Measurements from ENCODE around the gene GAL3ST3. TPM values are rescaled to one million over a fixed set of nuclear protein-coding genes. Genes with fewer than 3 reads are reported as not detected.
A peak's percentile ranks its signal among the peaks of the same experiment; 100 is the strongest.

Gene GAL3ST3
- total RNA-seq, 2 donors from 2014 or later = 0.36 to 0.42 TPM

DNA sequence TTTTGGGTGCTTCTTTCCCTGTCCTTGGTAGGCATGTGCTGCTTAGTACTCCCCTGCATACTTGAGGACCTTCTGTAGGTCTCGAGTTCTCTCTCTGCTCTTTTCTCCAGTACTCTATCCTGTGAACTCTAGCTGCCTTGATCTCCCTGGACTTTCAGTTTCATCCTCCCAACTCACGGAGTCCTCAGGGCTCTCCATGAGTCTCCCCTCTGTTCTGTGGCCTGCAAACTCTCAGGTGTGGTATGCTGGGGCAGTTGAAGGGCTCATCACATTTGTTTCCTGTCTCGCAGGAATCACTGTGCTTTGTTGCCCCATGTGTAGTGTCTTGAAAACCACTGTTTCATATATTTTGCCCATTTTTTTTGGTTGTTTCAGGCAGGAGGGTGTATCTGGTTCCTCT lies 17.8 kb upstream of the GAL3ST3 start:
- Mint-ChIP-seq H3K27ac (peak overlapping the region; percentile 49), H3K27me3 (ENCODE audit: low read depth) (no peaks in the 10 kb centered on the region), H3K36me3 (ENCODE audit: insufficient read depth in 2 of 2) (peaks cover 20 to 47% of the 10 kb centered on the region in 2 donors), H3K4me1 (ENCODE audit: low read depth) (peaks cover 56% of the 10 kb centered on the region), H3K9me3 (peaks cover 0 to 3% of the 10 kb centered on the region in 2 donors), H3K4me3 (no peak overlapping the region)
- ATAC-seq (replicated peaks in 1 of 2) (no peak), DNase-seq (no peak)

- Mint-ChIP-seq H3K4me3 (no peak overlapping the region), H3K36me3 (ENCODE audit: insufficient read depth in 2 of 2) (peaks cover 22 to 59% of the 10 kb centered on the region in 2 donors), H3K27ac (peak overlapping the region; percentile 81), H3K27me3 (ENCODE audit: low read depth) (no peaks in the 10 kb centered on the region), H3K9me3 (peaks cover 0 to 3% of the 10 kb centered on the region in 2 donors), H3K4me1 (ENCODE audit: low read depth) (peaks cover 72% of the 10 kb centered on the region)
- ATAC-seq (replicated peaks in 1 of 2) (no peak), DNase-seq (no peak)
Observed at GRCh38 chr11:66064571-66064970, 15.6 kb upstream of the GAL3ST3 start.

DNA sequence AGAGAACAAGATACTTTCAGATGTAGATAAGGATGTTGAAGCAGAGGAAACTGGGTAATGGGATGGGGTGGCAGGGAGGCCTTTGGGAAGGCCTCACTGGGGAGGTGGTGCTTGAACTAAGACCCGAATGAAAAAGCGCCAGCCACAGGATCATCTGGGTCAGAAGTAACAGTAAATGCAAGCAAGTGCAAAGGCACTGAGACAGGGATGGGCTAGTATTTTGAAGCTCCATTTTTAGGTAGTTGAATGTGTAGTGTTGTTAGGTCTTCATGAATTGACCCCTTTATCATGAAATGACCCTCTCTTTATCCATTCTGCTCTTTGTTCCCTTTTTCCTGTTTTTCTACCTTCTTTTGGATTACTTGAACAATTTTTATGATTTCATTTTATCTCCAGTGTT lies 14.9 kb upstream of the GAL3ST3 start:
- Mint-ChIP-seq H3K27me3 (ENCODE audit: low read depth) (no peaks in the 10 kb centered on the region), H3K36me3 (ENCODE audit: insufficient read depth in 2 of 2) (peaks cover 20 to 57% of the 10 kb centered on the region in 2 donors), H3K4me3 (no peak overlapping the region), H3K4me1 (ENCODE audit: low read depth) (peaks cover 66% of the 10 kb centered on the region), H3K9me3 (peaks cover 0 to 3% of the 10 kb centered on the region in 2 donors), H3K27ac (peak overlapping the region; percentile 84)
- DNase-seq (no peak), ATAC-seq (replicated peaks in 1 of 2) (no peak)

DNA sequence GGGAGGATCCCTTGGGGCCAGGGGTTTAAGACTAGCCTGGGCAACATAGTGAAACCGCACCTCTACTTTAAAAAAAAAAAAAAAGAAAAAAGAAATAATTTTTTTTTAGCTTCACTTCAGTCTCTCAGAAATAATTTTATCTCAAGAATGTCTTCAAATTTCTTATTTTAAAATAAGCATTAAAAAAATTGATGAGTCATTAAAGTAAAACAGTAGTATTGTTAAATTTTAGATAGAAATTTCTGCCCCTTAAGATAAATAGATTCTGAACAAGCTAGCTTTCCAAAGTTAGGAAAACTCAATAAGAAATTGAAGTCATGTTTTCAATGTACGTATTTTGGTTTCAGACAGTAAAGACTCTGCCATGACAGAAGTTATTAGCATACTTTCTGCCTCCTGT lies 13.4 kb upstream of the GAL3ST3 start:
- peaks cover 62% of the 10 kb centered on the region for H3K4me1 Mint-ChIP-seq (ENCODE audit: low read depth)
- no peak for DNase-seq
- no peaks in the 10 kb centered on the region for H3K27me3 Mint-ChIP-seq (ENCODE audit: low read depth)
- H3K9me3 Mint-ChIP-seq = peaks cover 0 to 3% of the 10 kb centered on the region in 2 donors
- peaks cover 20 to 63% of the 10 kb centered on the region in 2 donors for H3K36me3 Mint-ChIP-seq (ENCODE audit: insufficient read depth in 2 of 2)
- ATAC-seq (replicated peaks in 1 of 2) = no peak
- peak overlapping the region; percentile 84 for H3K27ac Mint-ChIP-seq
- H3K4me3 Mint-ChIP-seq = no peak overlapping the region

DNA sequence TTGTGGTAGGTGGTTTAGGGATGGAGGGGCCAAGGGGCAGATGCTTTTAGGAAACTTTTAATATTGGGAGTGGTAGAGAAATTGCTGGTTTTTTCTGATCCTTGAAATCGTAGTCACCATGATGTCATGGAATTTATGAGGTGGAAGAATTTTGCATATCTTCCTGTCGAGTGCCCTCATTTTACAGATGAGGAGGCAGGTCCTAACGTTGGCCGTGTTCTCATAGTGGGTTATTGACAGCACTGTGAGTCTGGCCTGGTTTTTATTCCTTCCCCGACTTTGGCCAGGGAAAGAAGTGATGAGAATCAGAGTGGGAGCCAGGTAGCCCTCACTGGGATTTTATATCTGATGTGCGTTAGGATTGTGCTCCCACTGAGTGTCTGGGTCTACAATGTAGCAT lies 12.3 kb upstream of the GAL3ST3 start:
- H3K9me3 Mint-ChIP-seq = peaks cover 0 to 3% of the 10 kb centered on the region in 2 donors
- peaks cover 24 to 63% of the 10 kb centered on the region in 2 donors for H3K36me3 Mint-ChIP-seq (ENCODE audit: insufficient read depth in 2 of 2)
- H3K4me3 Mint-ChIP-seq = no peak overlapping the region
- H3K4me1 Mint-ChIP-seq (ENCODE audit: low read depth) = peaks cover 51% of the 10 kb centered on the region
- ATAC-seq (replicated peaks in 1 of 2) = peak in 1 of 2 donors; percentile 35
- H3K27me3 Mint-ChIP-seq (ENCODE audit: low read depth) = no peaks in the 10 kb centered on the region
- peak overlapping the region; percentile 69 for H3K27ac Mint-ChIP-seq
- DNase-seq = no peak

GRCh38 chr11:66059966-66060680 lies 11.2 kb upstream of the GAL3ST3 start:
- peak overlapping the region in 1 of 2 donors; percentile 3 for H3K4me3 Mint-ChIP-seq

DNA sequence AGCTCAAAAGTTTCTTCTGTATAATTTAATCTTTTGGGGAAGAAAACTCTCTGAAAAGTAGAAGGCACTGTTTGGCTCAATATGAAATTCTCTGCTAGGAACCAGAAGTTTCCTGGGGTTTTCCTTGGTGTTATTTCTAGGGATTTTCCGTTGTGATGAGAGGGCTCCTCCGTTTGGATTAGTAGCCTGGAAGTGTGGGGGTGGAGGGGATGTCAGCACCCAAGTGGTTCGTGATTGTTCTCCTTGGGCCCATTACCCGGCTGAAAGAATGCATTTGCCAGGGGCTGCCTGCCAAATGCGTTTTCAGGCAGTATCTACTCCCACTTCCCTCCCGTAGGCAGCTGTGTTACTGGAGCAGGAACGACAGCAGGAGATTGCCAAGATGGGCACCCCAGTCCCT lies 7.5 kb upstream of the GAL3ST3 start:
- H3K9me3 Mint-ChIP-seq = no peaks in the 10 kb centered on the region
- ATAC-seq (replicated peaks in 1 of 2) = no peak
- H3K27ac Mint-ChIP-seq = peak overlapping the region; percentile 65
- H3K4me1 Mint-ChIP-seq (ENCODE audit: low read depth) = peaks cover 49% of the 10 kb centered on the region
- H3K27me3 Mint-ChIP-seq (ENCODE audit: low read depth) = no peaks in the 10 kb centered on the region
- no peak for DNase-seq
- peaks cover 27 to 57% of the 10 kb centered on the region in 2 donors for H3K36me3 Mint-ChIP-seq (ENCODE audit: insufficient read depth in 2 of 2)
- H3K4me3 Mint-ChIP-seq = no peak overlapping the region

More at GRCh38 chr11:66059966-66060680, 11.2 kb upstream of the GAL3ST3 start:
- H3K36me3 Mint-ChIP-seq (ENCODE audit: insufficient read depth in 2 of 2) = peaks cover 25 to 63% of the 10 kb centered on the region in 2 donors
- peaks cover 46% of the 10 kb centered on the region for H3K4me1 Mint-ChIP-seq (ENCODE audit: low read depth)
- DNase-seq (no peak), ATAC-seq (replicated peaks in 1 of 2) (no peak)
- peaks cover 0 to under 1% of the 10 kb centered on the region in 2 donors for H3K9me3 Mint-ChIP-seq
- peak overlapping the region; percentile 61 for H3K27ac Mint-ChIP-seq
- no peaks in the 10 kb centered on the region for H3K27me3 Mint-ChIP-seq (ENCODE audit: low read depth)

- Mint-ChIP-seq H3K36me3 (ENCODE audit: insufficient read depth in 2 of 2) (peaks cover 19 to 44% of the 10 kb centered on the region in 2 donors), H3K27ac (no peak overlapping the region), H3K4me3 (no peak overlapping the region), H3K4me1 (ENCODE audit: low read depth) (peaks cover 44% of the 10 kb centered on the region), H3K27me3 (ENCODE audit: low read depth) (no peaks in the 10 kb centered on the region), H3K9me3 (no peaks in the 10 kb centered on the region)
- ATAC-seq (replicated peaks in 1 of 2) (no peak), DNase-seq (no peak)
Observed at GRCh38 chr11:66055021-66055420, 6.1 kb upstream of the GAL3ST3 start.

GRCh38 chr11:66052664-66052982 lies 3.7 kb upstream of the GAL3ST3 start:
- H3K4me3 Mint-ChIP-seq = peak overlapping the region; percentile 98 to 100
- no peak for ATAC-seq (replicated peaks in 1 of 2)

GRCh38 chr11:66051766-66052663 lies 3.1 kb upstream of the GAL3ST3 start, which contains the start of gene SF3B2:
TSS of gene SF3B2 (plus strand) at chr11:66052364. CDS start at chr11:66052385, 21 bp downstream.
- ATAC-seq (replicated peaks in 1 of 2) (peak; percentile 98 to 99), DNase-seq (peak; percentile 96 to 98)
- H3K4me1 Mint-ChIP-seq (ENCODE audit: low read depth) = peaks cover 33% of the 10 kb centered on the region
- peak within 1 kb of the TSS; percentile 100 for H3K27ac Mint-ChIP-seq
- H3K27me3 Mint-ChIP-seq (ENCODE audit: low read depth) = peaks cover 17% of the 10 kb centered on the region
- peak within 1 kb of the TSS; percentile 98 to 100 for H3K4me3 Mint-ChIP-seq
- peaks cover 16 to 31% of the 10 kb centered on the region in 2 donors for H3K36me3 Mint-ChIP-seq (ENCODE audit: insufficient read depth in 2 of 2)
- no peaks in the 10 kb centered on the region for H3K9me3 Mint-ChIP-seq

More at GRCh38 chr11:66052664-66052982, 3.7 kb upstream of the GAL3ST3 start:
- H3K27me3 Mint-ChIP-seq (ENCODE audit: low read depth) = peaks cover 17% of the 10 kb centered on the region
- peaks cover 33% of the 10 kb centered on the region for H3K4me1 Mint-ChIP-seq (ENCODE audit: low read depth)
- peak overlapping the region; percentile 100 for H3K27ac Mint-ChIP-seq
- peaks cover 18 to 34% of the 10 kb centered on the region in 2 donors for H3K36me3 Mint-ChIP-seq (ENCODE audit: insufficient read depth in 2 of 2)
- no peaks in the 10 kb centered on the region for H3K9me3 Mint-ChIP-seq
- no peak for DNase-seq

GRCh38 chr11:66051371-66051765 lies 2.4 kb upstream of the GAL3ST3 start:
- Mint-ChIP-seq H3K4me3 (peak overlapping the region; percentile 98 to 100), H3K27ac (peak overlapping the region; percentile 83), H3K4me1 (ENCODE audit: low read depth) (peaks cover 33% of the 10 kb centered on the region), H3K9me3 (no peaks in the 10 kb centered on the region), H3K36me3 (ENCODE audit: insufficient read depth in 2 of 2) (peaks cover 14 to 28% of the 10 kb centered on the region in 2 donors), H3K27me3 (ENCODE audit: low read depth) (peaks cover 17% of the 10 kb centered on the region)
- DNase-seq (no peak), ATAC-seq (replicated peaks in 1 of 2) (no peak)

DNA sequence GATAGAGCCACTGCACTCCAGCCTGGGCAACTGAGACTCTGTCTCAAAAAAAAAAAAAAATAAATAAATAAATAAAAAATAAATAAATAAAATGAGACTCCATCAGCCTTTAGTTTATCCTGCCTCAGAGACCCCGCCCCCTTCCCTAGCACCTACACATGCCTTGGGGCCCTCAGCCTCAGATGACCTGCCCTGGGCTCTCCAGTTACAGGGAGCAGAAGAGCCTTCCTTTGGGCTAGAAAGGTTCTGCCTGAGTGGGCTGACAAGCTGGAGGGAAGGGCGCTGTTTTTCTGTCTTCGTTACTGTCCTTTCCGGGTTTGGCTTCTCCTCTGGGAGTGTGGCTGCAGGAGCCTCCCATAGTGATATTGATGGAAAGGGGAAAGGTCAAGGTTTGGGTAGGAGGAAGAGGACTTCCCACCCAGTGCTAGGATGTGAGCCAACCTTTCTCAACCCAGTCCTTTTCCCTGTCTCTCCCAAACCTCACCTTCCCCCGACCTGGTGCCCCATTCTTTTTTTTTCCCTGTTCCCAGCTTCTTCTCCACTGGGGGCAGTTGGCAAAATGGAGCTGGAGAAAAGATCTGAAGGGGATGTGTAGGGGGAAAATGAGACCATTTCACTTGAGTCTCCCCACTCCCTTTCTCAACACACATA lies 1.7 kb upstream of the GAL3ST3 start:
- Mint-ChIP-seq H3K27ac (peak overlapping the region; percentile 82), H3K36me3 (ENCODE audit: insufficient read depth in 2 of 2) (peaks cover 14 to 24% of the 10 kb centered on the region in 2 donors), H3K4me1 (ENCODE audit: low read depth) (peaks cover 36% of the 10 kb centered on the region), H3K4me3 (peak overlapping the region; percentile 98 to 100), H3K9me3 (no peaks in the 10 kb centered on the region), H3K27me3 (ENCODE audit: low read depth) (peaks cover 17% of the 10 kb centered on the region)
- no peak for DNase-seq
- no peak for ATAC-seq (replicated peaks in 1 of 2)

Measured in activated T-cell treated with anti-CD3 and anti-CD28 coated beads, Interleukin-2, amount 50 U/mL, for 72 hours (primary cell).